ENCODE measurements around the gene MYEOV.
A peak's percentile ranks its signal among the peaks of the same experiment; 100 is the strongest.

Gene MYEOV

GRCh38 chr11:69251057-69251393 is 42.9 kb upstream of the MYEOV start:
- no peak for DNase-seq (ENCODE audit: low spot score)
- no peak for TF ChIP-seq CTCF (IDR thresholded peaks at IDR 0.05; ENCODE audit: extremely low read depth, missing control alignments)

GRCh38 chr11:69251639-69252489 is 42.1 kb upstream of the MYEOV start:
- no peak for DNase-seq (ENCODE audit: low spot score)
- no peak for TF ChIP-seq CTCF (IDR thresholded peaks at IDR 0.05; ENCODE audit: extremely low read depth, missing control alignments)

GRCh38 chr11:69252490-69252837 is 41.5 kb upstream of the MYEOV start:
- no peak for TF ChIP-seq CTCF (IDR thresholded peaks at IDR 0.05; ENCODE audit: extremely low read depth, missing control alignments)
- DNase-seq (ENCODE audit: low spot score) = no peak

GRCh38 chr11:69253028-69253427 is 40.9 kb upstream of the MYEOV start:
- no peak for DNase-seq (ENCODE audit: low spot score)
- no peak for TF ChIP-seq CTCF (IDR thresholded peaks at IDR 0.05; ENCODE audit: extremely low read depth, missing control alignments)

- DNase-seq (ENCODE audit: low spot score) = no peak
- no peak for TF ChIP-seq CTCF (IDR thresholded peaks at IDR 0.05; ENCODE audit: extremely low read depth, missing control alignments)
Measured at GRCh38 chr11:69257134-69257533, 36.8 kb upstream of the MYEOV start.

- TF ChIP-seq CTCF (IDR thresholded peaks at IDR 0.05; ENCODE audit: extremely low read depth, missing control alignments) = no peak
- peak; percentile 65 for DNase-seq (ENCODE audit: low spot score)
Measured at GRCh38 chr11:69257838-69258658, 35.9 kb upstream of the MYEOV start.

GRCh38 chr11:69259096-69259495 is 34.9 kb upstream of the MYEOV start:
- DNase-seq (ENCODE audit: low spot score) = no peak
- TF ChIP-seq CTCF (IDR thresholded peaks at IDR 0.05; ENCODE audit: extremely low read depth, missing control alignments) = no peak
